Activated CD4-positive, alpha-beta memory T cell treated with anti-CD3 and anti-CD28 coated beads for 36 hours (primary cell): ENCODE measurements around the gene ZBTB44. TPM values are rescaled to one million over a fixed set of nuclear protein-coding genes. Genes with fewer than 3 reads are reported as not detected.
"Not testable (repeated sequence)": the region's sequence is repeated elsewhere in the genome, so short reads cannot be mapped to it uniquely, and the experiment has no call there.

ENCODE experiments used
- CTCF ChIA-PET: fragments of 350-600 bp; sonication (Branson Sonifier 250); formaldehyde crosslinking; loops from one replicate; lab custom pipeline; 2021; ENCODE audit warnings: antibody characterized with exemption, inconsistent platforms; lab: Charles Lee
- POLR2A ChIA-PET: fragments of 350-600 bp; sonication (Branson Sonifier 250); formaldehyde crosslinking; loops from one replicate; lab custom pipeline; 2021; ENCODE audit warnings: antibody characterized with exemption; lab: Charles Lee
- DNase-seq: peaks from one replicate; pipeline ENCODE4 v3.0.0-alpha.2; 2020
- H3K27ac Mint-ChIP-seq: one replicate; pipeline ENCODE4 v1.8.0; 2021; ENCODE audit warnings: mixed read lengths
- H3K27me3 Mint-ChIP-seq: one replicate; pipeline ENCODE4 v1.8.0; 2021; ENCODE audit warnings: mixed read lengths
- H3K36me3 Mint-ChIP-seq: one replicate; pipeline ENCODE4 v1.8.0; 2021; ENCODE audit warnings: mixed read lengths
- H3K4me1 Mint-ChIP-seq: one replicate; pipeline ENCODE4 v1.8.0; 2021; ENCODE audit warnings: low read depth, mixed read lengths
- H3K4me3 Mint-ChIP-seq: one replicate; pipeline ENCODE4 v1.8.0; 2021; ENCODE audit warnings: mild to moderate bottlenecking, mixed read lengths
- H3K9me3 Mint-ChIP-seq: one replicate; pipeline ENCODE4 v1.8.0; 2021; ENCODE audit warnings: mixed read lengths
- intact Hi-C: fragments of 100-400 bp; cut with micrococcal nuclease; formaldehyde crosslinking; loops from one replicate; pipeline ENCODE4 v1.15.1; 2023
- total RNA-seq, 2 experiments: library from RNA; stranded (reverse); gene quantifications; one replicate each; pipeline ENCODE4 v1.2.3, GENCODE V29; 2021

ZBTB44 gene
- total RNA-seq, 2 experiments from 2014 or later, result 33.3 to 33.4 TPM

- no peak for DNase-seq
- POLR2A ChIA-PET, result no interaction called here
- Mint-ChIP-seq H3K27ac (no peak overlapping the region), H3K27me3 (no peaks in the 10 kb centered on the region), H3K9me3 (peaks cover 18% of the 10 kb centered on the region), H3K4me3 (no peak overlapping the region), H3K36me3 (peaks cover 20% of the 10 kb centered on the region), H3K4me1 (peaks cover 41% of the 10 kb centered on the region)
- intact Hi-C loops, result no loop called here
- CTCF ChIA-PET, result interaction anchor here (0.6 kb wide), 1 partner anchor 10 kb away, joined by 4 read pairs; no protein-coding TSS in a partner anchor
Measured at GRCh38 chr11:130308059-130308458, 6.7 kb downstream of the ZBTB44 start.

- Mint-ChIP-seq H3K9me3 (peaks cover 18% of the 10 kb centered on the region), H3K4me3 (no peak overlapping the region), H3K4me1 (peaks cover 49% of the 10 kb centered on the region), H3K27me3 (no peaks in the 10 kb centered on the region), H3K27ac (no peak overlapping the region), H3K36me3 (peaks cover 31% of the 10 kb centered on the region)
- POLR2A ChIA-PET, result no interaction called here
- intact Hi-C loops, result no loop called here
- CTCF ChIA-PET, result no interaction called here
- no peak for DNase-seq
Measured at GRCh38 chr11:130304651-130305050, 10.1 kb downstream of the ZBTB44 start.

GRCh38 chr11:130301002-130301401 lies 13.7 kb downstream of the ZBTB44 start:
- ChIA-PET POLR2A (interaction anchor here (0.7 to 1.0 kb wide), 2 partner anchors 14 to 28 kb away, joined by 3 read pairs; partner anchors contain the start of gene ZBTB44), CTCF (interaction anchor here (0.7 to 1.4 kb wide), 2 partner anchors 24 to 88 kb away, joined by 3 to 5 read pairs; no protein-coding TSS in a partner anchor)
- intact Hi-C loops, result no loop called here
- DNase-seq, result no peak
- Mint-ChIP-seq H3K36me3 (peaks cover 25% of the 10 kb centered on the region), H3K9me3 (peaks cover 11% of the 10 kb centered on the region), H3K27ac (no peak overlapping the region), H3K4me3 (no peak overlapping the region), H3K27me3 (no peaks in the 10 kb centered on the region), H3K4me1 (peaks cover 43% of the 10 kb centered on the region)

GRCh38 chr11:130300567-130300966 lies 14.2 kb downstream of the ZBTB44 start:
- Mint-ChIP-seq H3K27me3 (no peaks in the 10 kb centered on the region), H3K4me3 (no peak overlapping the region), H3K36me3 (peaks cover 24% of the 10 kb centered on the region), H3K27ac (no peak overlapping the region), H3K4me1 (peaks cover 43% of the 10 kb centered on the region), H3K9me3 (peaks cover 9% of the 10 kb centered on the region)
- POLR2A ChIA-PET, result interaction anchor here (0.7 to 1.0 kb wide), 2 partner anchors 15 to 29 kb away, joined by 3 read pairs; partner anchors contain the start of gene ZBTB44
- CTCF ChIA-PET, result interaction anchor here (1.4 kb wide), 1 partner anchor 88 kb away, joined by 5 read pairs; no protein-coding TSS in a partner anchor
- no peak for DNase-seq
- intact Hi-C loops, result no loop called here

GRCh38 chr11:130299978-130300377 lies 14.7 kb downstream of the ZBTB44 start:
- ChIA-PET CTCF (interaction anchor here (1.4 kb wide), 1 partner anchor 87 kb away, joined by 5 read pairs; no protein-coding TSS in a partner anchor), POLR2A (interaction anchor here (0.7 kb wide), 1 partner anchor 29 kb away, joined by 3 read pairs; no protein-coding TSS in a partner anchor)
- DNase-seq, result no peak
- H3K36me3 Mint-ChIP-seq, result peaks cover 18% of the 10 kb centered on the region
- H3K9me3 Mint-ChIP-seq, result peaks cover 3% of the 10 kb centered on the region
- H3K27ac Mint-ChIP-seq, result no peak overlapping the region
- no peak overlapping the region for H3K4me3 Mint-ChIP-seq
- no peaks in the 10 kb centered on the region for H3K27me3 Mint-ChIP-seq
- peaks cover 37% of the 10 kb centered on the region for H3K4me1 Mint-ChIP-seq
- intact Hi-C loops, result no loop called here

- Mint-ChIP-seq H3K27me3 (no peaks in the 10 kb centered on the region), H3K9me3 (no peaks in the 10 kb centered on the region), H3K27ac (no peak overlapping the region), H3K36me3 (peaks cover 9% of the 10 kb centered on the region), H3K4me1 (peaks cover 17% of the 10 kb centered on the region), H3K4me3 (no peak overlapping the region)
- no peak for DNase-seq
- CTCF ChIA-PET, result interaction anchor here (0.9 kb wide), 1 partner anchor 163 kb away, joined by 3 read pairs; no protein-coding TSS in a partner anchor
- POLR2A ChIA-PET, result no interaction called here
- intact Hi-C loops, result no loop called here
Measured at GRCh38 chr11:130295657-130296056, 19.1 kb downstream of the ZBTB44 start.

GRCh38 chr11:130282111-130282510 lies 32.6 kb downstream of the ZBTB44 start:
- no peak overlapping the region for H3K27ac Mint-ChIP-seq
- ChIA-PET POLR2A (no interaction called here), CTCF (no interaction called here)
- H3K9me3 Mint-ChIP-seq, result peaks cover 27% of the 10 kb centered on the region
- no peak overlapping the region for H3K4me3 Mint-ChIP-seq
- DNase-seq, result no peak
- no peaks in the 10 kb centered on the region for H3K27me3 Mint-ChIP-seq
- H3K4me1 Mint-ChIP-seq, result peaks cover 10% of the 10 kb centered on the region
- peaks cover 44% of the 10 kb centered on the region for H3K36me3 Mint-ChIP-seq
- intact Hi-C loops, result no loop called here

GRCh38 chr11:130281341-130281740 lies 33.4 kb downstream of the ZBTB44 start:
- H3K4me3 Mint-ChIP-seq, intact Hi-C loops, DNase-seq, H3K4me1 Mint-ChIP-seq, POLR2A ChIA-PET, H3K27ac Mint-ChIP-seq, CTCF ChIA-PET, H3K27me3 Mint-ChIP-seq: not testable (repeated sequence)
- Mint-ChIP-seq H3K36me3 (peaks cover 41% of the 10 kb centered on the region), H3K9me3 (peaks cover 27% of the 10 kb centered on the region)

- no peak for DNase-seq
- Mint-ChIP-seq H3K27me3 (no peaks in the 10 kb centered on the region), H3K9me3 (peaks cover 27% of the 10 kb centered on the region), H3K27ac (no peak overlapping the region), H3K4me1 (peaks cover 10% of the 10 kb centered on the region), H3K4me3 (no peak overlapping the region), H3K36me3 (peaks cover 38% of the 10 kb centered on the region)
- ChIA-PET POLR2A (no interaction called here), CTCF (no interaction called here)
- intact Hi-C loops, result no loop called here
Measured at GRCh38 chr11:130279989-130280388, 34.7 kb downstream of the ZBTB44 start.

- CTCF ChIA-PET, result no interaction called here
- H3K27ac Mint-ChIP-seq, result peak overlapping the region; percentile 16
- intact Hi-C loops, result no loop called here
- H3K4me3 Mint-ChIP-seq, result no peak overlapping the region
- no peaks in the 10 kb centered on the region for H3K27me3 Mint-ChIP-seq
- no peak for DNase-seq
- peaks cover 36% of the 10 kb centered on the region for H3K36me3 Mint-ChIP-seq
- POLR2A ChIA-PET, result no interaction called here
- peaks cover 27% of the 10 kb centered on the region for H3K9me3 Mint-ChIP-seq
- peaks cover 12% of the 10 kb centered on the region for H3K4me1 Mint-ChIP-seq
Measured at GRCh38 chr11:130278745-130279144, 36.0 kb downstream of the ZBTB44 start.

GRCh38 chr11:130278151-130278550 lies 36.6 kb downstream of the ZBTB44 start:
- H3K9me3 Mint-ChIP-seq, result peaks cover 27% of the 10 kb centered on the region
- no peak overlapping the region for H3K27ac Mint-ChIP-seq
- H3K36me3 Mint-ChIP-seq, result peaks cover 36% of the 10 kb centered on the region
- no peak overlapping the region for H3K4me3 Mint-ChIP-seq
- DNase-seq, result no peak
- intact Hi-C loops, result no loop called here
- H3K4me1 Mint-ChIP-seq, result peaks cover 12% of the 10 kb centered on the region
- POLR2A ChIA-PET, result no interaction called here
- CTCF ChIA-PET, result no interaction called here
- H3K27me3 Mint-ChIP-seq, result no peaks in the 10 kb centered on the region

- intact Hi-C loops, result no loop called here
- Mint-ChIP-seq H3K27me3 (no peaks in the 10 kb centered on the region), H3K4me1 (peaks cover 8% of the 10 kb centered on the region), H3K4me3 (no peak overlapping the region), H3K9me3 (no peaks in the 10 kb centered on the region), H3K36me3 (peaks cover 5% of the 10 kb centered on the region), H3K27ac (no peak overlapping the region)
- ChIA-PET CTCF (no interaction called here), POLR2A (no interaction called here)
- DNase-seq, result no peak
Measured at GRCh38 chr11:130272336-130272735, 42.4 kb downstream of the ZBTB44 start.
